Stimulated activated CD8-positive, alpha-beta memory T cell treated with anti-CD3 and anti-CD28 coated beads, Interleukin-7, amount 100 ng/mL, for 4 hours (primary cell): ENCODE data around the gene AKAP12.
"Not testable (repeated sequence)": the region's sequence is repeated elsewhere in the genome, so short reads cannot be mapped to it uniquely, and the experiment has no call there.

Experiments used
- DNase-seq, 2 donors: peaks; one replicate each; pipeline ENCODE4 v3.0.0-alpha.2; 2020; ENCODE audit warnings: low read depth in 2 of 2

The AKAP12 gene

DNA sequence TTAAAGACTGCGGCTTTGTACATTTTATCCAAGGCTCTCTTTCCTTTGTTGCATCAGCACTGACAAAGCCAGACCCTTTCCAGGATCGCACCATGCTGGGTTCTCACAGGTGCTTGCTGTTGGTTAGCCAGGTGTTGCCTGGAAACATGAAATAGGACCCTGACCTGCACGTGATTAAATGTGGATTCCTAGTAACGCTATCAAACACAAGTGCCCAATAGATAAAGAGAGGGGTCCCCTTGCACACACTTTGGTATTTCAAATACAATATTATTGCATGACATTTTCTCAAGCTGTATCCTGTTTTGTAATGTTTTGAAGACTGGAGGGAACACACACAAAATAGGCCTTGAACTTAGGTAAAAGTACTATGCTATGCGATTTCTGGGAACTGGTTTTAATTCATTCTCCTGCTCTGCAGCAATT is 73.3 kb downstream of the AKAP12 start:
- no peak for DNase-seq

DNA sequence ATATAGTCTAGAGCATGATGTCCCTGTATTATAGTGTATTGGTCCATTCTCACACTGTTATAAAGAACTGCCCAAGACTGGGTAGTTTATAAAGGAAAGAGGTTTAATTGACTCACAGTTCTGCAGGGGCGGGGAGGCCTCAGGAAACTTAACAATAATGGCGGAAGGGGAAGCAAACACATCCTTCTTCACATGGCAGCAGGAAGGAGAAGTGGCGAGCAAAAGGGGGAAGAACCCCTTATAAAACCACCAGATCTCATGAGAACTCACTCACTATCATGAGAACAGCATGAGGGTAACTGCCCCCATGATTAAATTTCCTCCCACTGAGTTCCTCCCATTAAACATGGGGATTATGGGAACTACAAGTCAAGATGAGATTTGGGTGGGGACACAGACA is 75.9 kb downstream of the AKAP12 start:
- not testable (repeated sequence) for DNase-seq

DNA sequence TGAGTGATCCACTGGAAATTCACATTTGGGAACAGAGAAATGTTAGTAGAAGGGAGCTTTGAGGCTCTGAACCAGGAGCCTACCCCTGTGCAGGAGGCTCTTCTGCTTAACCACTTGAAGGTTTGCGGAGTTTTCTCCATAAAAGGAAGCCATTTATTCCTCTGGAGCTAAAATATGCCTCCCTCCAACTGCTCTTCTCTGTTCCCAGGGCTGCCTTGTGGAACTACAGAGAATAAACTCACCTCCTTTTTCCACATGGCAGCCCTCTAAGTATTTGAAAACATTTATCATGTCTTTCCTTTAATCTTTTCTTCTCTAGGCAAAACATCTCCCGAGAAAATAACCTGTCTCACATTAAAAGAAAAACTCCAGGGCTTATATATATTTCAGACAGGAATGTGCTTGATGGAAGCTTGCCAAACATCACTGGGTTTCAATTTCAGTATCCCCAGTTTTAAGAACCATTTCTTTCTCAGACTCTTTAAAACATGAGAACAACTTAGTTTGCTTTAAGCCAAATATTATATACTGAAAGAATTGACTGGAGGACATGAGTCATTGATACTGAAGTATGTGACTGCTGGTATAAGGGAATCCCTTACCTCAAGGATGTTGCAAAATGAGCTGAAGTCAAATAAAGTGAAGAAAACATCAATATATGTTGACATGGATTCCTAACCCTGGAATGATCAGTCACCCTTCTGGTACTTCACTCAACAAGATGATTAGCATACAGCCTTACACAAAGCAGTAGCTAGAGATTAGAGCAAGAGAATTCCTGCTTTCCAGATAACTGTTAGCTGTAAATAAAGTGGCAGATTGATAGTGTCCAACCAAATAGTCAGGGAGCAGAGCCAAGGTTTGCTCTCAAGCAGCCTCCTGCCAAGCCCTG is 77.6 kb downstream of the AKAP12 start:
- no peak for DNase-seq

DNA sequence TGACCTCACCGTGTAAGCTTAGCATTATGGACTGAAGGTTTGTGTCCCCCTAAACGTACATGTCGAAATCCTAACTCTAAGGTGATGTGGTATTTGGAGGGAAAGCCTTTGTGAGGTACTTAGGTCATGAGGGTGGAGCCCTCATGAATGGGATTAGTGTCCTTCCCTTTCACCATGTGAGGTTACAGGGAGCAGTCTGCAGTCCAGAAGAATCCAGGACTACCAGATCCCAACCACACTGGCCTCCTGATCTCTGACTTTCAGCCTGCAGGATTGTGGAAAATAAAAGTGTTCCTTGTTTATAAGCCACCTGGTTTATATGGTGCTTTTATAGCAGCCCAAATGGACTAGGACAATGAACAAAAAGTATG is 78.2 kb downstream of the AKAP12 start:
- no peak for DNase-seq

DNA sequence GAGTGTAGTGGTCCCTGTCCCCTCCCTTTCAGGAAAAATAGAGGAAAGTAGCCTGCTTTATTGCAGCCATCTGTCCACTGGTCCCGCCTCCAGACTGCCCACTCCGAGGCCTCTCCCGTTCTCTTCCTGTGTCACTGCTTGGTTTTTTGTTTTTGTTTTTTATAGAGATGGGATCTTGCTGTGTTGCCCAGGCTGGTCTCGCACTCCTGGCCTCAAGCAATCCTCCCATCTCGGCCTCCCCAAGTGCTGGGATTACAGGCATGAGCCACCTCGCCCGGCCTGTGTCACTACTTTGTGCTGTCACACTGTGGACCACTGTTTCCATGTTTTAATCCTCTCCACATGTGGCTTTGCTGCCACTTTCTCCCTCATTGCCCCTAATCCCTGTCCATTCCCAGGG is 80.4 kb downstream of the AKAP12 start:
- DNase-seq = no peak

DNA sequence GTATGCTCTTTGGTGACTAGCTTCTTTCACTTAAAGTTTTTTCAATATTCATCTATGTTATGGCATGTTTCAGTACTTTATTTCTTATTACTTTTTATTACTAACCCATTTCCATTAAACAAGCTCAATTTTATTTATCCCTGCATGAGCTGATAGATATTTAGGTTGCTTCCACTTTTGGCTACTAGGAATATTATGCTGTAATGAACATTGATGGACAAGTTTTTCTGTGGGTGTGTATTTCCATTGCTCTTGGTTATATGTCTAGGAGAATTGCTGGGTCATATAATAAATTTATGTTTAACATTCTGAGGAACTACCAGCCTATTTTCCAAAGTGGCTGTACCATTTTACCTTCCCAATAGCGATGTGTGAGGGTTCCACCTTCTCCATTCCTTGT is 81.7 kb downstream of the AKAP12 start:
- no peak for DNase-seq

DNA sequence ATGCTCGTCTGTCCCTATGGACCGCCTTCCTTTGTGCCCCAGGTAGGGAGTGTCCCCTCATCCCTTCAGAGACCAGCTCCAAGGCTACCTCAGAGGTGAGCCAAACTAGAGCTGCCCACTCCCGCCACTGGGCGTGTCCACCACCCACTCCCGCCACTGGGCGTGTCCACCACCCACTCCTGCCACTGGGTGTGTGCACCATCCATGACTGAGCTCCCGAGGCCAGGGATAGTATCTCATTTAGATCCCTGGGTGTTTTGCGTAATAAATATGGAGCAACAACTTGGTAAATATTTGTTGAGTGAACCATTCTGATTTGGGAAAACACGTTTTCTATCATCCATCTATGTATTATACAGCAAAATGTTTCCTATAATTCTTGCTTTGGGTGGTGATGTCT is 82.8 kb downstream of the AKAP12 start:
- no peak for DNase-seq

DNA sequence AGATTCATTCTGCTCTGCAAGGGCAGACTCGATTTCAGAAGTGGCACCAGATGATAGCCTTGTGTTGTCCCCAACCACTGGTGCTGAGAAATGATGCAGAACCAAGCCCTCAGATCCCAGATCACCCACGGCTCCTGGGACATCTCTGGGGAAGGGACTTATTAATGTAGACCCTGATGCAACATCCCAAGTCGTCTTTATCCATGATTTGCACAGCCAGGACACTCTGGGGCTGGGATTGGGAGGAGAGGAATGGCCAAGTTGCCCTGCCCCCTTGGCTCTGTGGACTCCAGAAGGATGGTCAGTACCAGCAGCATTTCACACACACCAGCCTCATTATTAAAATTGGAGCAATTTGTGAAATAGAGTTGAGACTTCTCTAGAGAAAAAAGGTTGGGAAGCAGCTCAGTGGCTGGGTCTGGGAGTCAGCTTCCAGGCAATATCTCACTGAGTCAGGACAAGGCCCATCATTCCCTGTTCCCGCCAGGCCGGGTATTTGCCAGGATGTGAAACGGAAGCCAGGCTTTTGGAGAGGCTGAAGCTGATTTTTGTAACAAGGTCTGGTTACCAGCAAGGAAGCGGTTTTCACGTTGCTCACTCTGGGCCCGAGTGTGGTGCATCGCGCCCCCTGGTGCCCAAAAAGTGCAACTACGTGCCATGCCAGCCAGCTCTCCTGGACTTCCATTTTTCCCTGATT is 84.2 kb downstream of the AKAP12 start:
- DNase-seq = peak; percentile 34 to 41

DNA sequence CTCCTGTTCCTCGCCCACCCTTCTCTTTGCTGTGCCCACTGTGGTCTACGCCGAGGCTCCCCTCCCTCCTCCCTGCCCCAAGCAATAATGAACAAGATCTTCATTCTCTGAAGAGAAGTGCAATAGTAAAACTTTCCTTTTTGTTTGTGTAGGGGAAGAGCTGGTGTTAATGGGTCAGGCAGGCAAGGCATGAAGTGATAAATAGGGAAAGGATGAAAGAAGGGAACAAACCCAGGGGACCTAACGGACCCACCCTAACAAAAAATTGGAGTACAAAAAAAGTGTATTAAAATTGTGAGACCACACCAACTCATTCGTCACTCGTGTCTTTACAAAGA is 84.7 kb downstream of the AKAP12 start:
- no peak for DNase-seq

DNA sequence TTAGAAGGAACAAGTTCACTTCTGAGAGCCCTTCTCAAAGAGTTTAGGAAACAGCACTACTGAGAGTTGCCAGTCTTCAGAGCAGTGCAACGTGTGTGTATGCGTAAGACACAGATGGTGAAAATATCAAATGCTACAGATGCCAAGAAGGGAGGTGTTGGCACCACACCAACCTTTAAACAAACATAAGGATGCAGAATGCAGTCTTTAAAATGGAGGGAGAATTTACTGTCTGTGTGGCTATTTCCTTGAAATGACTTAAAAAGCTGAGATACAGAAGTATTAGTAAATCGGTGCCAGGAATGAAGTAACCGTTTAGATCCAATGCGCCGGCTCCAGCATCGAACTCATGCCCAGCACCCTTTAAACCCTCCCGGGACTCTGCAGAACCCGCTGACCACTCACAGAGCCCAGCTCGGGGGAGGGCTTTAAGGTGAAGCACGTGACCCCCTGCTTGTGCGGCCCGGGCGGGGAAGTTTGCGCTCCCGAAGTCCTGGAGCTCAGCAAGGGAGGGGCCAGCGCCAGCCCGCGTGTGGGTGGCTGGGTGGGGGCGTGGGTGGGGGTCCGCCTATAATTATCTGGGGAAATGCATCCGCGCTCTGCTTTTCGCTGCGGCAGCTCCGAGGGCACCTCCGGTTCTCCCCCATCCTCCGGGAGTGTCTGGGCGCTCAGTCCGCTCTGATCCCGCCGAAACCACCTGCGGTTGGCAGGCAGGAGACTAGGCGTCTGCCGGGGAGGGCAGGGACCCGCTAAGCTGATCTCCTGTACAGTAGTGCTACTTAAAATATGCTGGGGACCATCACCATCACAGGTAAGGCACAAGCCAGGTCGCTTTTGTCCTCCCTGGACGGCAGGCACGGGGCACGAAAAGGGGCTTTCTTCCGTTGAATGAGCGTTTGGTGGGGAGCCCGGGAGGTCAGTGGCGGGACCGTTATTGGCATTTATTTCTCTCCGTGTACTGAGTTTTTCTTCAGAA is 85.6 kb downstream of the AKAP12 start:
- peak in 1 of 2 donors; percentile 20 for DNase-seq

DNA sequence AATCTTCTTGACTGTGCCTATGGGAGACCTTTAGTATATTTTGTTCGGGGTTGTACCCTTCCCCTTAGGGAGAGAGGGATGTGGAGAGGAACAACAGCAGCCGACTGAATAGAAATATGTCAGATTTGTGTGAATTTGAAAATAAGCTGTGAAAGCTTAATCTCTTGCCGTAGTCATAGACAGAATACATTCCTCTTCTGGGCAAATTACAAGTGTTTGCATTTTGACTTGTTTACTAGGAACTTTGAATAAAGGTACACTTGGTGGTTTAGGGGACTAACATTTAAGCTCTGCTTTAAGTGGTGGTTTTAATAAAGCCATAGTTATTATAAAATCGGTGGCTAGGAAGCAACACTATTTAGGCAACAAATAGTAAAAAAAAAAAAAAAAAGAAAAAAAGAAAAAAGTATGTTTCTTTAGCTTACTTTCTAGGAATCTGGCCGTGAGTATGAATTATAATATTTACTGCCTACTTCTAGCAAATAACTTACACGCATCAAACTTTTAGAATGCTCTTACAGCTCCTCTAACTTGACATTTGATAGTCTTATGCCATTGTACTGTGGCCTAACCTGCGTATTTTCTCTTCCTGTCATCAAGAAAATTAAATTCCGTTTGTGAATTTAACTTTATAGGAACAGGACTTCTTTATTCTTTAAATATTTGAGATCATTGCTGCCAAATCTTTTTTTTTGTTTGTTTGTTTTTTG is 86.5 kb downstream of the AKAP12 start:
- DNase-seq = no peak

DNA sequence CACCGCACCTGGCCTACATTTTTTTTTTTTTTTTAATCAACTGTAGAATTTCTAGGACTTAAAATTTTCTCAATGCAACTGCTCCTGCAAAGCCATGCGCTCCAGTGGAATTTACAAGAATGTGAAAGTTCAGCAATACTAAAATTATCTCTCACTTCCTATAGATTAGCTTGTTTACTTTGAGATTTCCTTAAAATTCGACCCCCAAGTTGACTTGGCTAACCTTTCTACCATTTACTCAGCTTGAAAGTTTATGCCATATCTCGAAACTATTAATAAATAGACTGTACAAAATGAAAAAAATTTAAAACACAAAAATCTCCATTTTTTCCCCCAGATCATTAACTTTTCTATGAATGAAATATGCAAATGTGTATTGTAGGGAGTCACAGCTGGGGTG is 87.3 kb downstream of the AKAP12 start:
- no peak for DNase-seq

DNA sequence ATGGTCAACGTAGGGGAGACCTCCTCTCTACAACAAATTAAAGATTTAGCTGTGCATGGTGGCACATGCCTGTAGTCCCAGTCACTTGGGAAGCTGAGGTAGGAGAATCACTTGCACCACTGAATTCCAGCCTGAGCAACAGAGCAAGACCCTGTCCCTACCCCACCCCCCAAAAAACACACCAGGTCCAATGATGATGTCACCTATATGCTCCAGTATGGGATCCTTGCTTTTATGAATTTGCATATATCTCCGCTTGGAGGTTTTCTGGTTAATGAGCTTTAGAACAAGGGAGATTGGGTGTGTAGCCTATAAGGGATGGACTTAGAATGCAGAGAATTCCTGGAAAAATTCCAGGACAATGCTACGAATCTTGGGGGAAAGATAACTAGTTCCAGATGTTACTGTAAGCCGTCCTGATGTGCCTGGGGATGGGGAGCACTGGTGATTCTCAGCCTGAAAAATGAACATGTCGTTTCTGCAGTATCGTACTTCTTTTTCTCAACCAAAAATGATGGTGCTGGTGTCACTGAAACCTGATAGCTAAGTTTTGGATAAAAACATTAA is 90.4 kb downstream of the AKAP12 start:
- DNase-seq = no peak

DNA sequence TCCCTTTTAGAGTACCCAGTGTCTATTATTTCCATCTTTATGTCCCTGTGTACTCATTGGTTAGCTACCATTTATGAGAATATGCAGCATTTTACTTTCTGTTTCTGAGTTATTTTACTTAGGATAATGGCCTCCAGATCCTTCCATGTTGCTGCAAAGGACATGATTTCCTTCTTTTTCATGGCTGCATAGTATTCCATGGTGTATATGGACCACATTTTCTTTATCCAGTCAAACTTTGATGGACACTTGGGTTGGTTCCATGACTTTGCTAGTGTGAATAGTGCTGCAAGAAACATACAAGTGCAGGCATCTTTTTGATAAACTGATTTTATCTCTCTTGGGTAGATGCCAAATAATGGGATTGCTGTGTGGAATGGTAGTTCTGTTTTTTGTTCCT is 96.2 kb downstream of the AKAP12 start:
- no peak for DNase-seq

DNA sequence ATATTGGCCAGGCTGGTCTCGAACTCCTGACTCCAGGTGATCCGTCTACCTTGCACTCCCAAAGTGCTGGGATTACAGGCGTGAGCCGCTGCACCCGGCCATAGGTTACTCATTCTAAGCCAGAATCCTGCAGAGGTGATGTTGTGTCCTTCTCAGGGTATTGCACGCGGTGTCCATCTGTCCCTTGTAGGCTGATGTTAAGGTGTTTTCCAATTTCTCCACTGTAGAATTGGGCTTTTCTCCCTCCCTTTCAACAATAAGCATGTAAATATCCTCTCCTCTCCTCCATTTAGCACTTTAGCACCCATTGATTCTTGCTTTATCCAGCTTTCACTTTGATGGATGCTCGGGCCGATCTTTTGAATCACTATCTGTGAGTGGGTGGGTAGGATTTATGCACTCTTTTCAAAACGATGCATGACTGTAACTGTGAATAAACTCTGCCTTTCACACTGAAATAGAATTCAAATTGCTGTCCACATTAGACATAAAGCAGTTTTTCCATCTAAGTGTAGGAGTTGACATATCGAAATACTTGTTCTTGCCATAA is 99.0 kb downstream of the AKAP12 start:
- no peak for DNase-seq

DNA sequence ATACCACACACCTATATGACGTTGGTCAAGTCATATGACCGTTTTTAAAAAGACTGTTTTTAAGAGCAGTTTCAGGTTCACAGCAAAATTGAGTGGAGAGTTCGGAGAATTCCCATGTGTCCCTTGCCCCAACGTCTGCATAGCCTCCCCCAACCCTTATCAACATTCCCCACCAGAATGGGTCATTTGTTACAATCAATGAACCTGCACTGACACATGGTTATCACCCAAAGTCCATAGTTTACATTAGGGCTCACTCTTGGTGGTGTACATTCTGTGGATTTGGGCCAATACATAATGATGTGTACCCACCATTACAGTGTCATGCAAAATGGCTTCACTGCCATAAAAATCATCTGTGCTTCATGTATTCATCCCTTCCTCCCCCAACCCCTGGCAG is 99.6 kb downstream of the AKAP12 start:
- no peak for DNase-seq

DNA sequence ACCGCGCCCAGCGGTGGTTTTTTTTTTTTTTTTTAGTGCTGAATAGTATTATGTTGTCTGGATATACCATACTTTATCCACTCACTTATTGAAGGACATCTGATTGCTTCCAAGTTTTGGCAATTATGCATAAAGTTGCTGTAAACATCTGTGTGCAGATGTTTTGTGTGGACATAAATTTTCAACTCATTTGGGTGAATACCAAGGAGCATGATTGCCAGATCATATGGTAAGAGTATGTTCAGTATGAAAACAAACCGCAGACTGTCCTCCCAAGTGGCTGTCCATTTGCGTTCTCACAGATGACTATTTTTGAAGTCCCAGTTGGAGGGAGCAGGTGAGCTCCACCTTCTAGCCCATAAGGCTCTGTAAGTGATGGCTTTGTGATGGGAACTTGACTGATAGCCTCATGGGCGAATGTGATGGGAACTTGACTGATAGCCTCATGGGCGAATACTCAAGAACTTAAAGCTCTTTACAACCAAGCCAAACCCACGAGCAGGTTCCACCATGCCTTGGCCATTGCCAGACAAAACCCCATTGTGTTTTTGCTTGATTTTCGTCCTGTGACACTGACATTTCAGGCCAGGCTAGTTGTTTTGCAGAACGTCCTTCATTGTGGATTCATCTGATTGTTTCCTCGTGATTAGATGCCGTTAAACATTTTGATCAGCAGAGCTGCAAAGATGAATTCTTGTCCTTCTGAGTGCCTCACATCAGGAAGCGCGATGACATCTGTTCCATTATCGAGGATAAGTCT is 100.6 kb downstream of the AKAP12 start:
- DNase-seq = no peak

DNA sequence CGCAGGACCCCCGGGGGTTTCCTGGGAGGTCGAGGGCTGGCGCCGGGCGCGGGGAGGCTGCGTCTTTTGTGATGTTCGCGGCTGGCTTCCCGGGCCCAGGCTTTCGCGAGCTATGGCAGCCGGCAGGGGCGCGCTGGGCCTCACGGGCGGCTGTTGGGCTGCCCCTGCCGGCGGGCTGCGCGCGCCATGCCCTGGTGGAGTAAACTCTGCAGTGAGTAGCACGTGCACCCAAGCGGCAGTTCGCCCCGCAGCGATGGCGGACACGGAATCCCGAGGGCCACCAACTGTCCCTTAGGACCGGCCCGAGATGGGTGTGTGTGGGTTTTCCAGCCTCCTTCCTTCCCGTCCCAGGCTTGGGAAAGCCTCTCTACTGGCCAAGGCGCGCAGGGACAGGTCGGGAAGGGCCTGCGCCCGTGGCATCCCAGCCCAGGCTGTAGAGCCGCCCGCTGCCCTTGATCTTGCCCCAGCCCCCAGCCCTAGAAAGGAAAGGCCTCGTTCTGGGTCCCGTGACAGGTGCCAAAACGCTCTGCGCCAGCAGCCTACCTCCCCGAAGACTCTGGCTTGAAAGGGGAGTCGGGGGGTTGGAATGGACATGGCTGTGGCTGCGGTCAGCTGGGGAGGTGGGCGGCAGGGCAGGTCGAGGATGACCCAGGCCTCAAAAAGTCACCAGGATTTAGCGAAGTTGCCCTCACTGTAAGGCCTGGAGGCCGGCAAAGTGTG is 101.9 kb downstream of the AKAP12 start:
- DNase-seq = no peak

DNA sequence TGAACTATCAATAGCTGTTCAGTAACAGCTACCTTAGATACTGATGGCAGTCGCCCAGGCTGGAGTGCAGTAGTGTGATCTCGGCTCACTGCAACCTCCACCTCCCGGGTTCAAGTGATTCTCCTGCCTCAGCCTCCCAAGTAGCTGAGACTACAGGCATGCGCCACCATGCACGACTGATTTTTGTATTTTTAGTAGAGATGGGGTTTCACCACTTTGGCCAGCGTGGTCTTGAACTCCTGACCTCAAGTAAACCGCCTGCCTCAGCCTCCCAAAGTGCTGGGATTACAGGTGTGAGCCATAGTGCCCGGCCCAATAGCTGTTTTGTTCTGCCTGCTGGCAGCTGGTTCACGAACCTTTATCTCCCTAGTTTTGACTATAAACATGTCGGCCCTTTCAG is 103.0 kb downstream of the AKAP12 start:
- not testable (repeated sequence) for DNase-seq
